HL-60 (cell line): ENCODE data around the gene KLF18.

ENCODE experiments used
- POLR2AphosphoS5 ChIP-seq: IDR thresholded peaks from 2 replicates; pipeline ENCODE4 v1.6.1; 2012; ENCODE audit warnings: low read depth
- SPI1 ChIP-seq: IDR thresholded peaks from 2 replicates; pipeline ENCODE4 v1.6.1; 2012; ENCODE audit warnings: low read depth, mild to moderate bottlenecking, borderline replicate concordance
- TF ChIP-seq, protein P1 (sequence below): IDR thresholded peaks from one replicate; pipeline ENCODE4 v1.5.1; 2011; ENCODE audit warnings: low read length, control low read depth, inconsistent platforms; ENCODE audit not compliant: insufficient read depth

DNA sequence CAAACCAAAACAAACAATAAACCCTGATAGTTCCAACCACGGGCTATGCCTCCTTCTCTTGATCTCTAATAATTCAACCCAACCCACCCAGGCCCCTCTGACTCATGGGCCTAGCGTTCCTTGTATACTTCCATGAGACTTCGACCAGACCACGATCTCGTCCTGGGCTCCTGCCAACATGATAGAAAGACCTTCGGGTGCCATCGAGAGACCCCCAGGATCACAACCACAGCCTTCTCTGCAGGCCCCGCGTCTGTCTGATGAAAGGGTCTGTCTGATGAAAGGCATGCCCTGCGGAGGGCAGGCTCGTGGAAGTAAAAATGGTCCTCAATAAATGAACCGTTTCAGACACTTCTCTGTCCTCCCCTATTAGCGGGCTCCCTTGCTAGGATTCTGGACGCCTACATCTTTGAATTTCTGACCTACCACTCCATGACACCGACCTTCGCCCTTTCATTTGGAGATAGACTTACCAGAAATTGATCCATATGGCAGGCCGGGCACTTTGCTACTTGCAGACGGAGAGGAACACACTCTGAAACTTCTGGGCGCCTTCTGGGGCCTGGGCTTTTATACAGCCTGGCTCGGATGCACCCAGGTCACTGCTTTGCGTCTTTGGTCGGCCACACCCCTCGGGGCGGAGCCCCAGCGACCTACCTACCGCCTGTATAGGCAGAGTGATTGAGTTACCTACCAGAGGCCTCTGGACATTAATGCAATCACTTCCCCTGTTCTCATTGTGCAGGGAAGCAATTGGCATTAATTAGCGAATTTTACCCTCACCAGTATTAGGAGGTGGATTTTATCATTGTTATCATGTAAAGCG lies 5.3 kb upstream of the KLF18 start:
- TF ChIP-seq POLR2AphosphoS5 (no peak), SPI1 (no peak)
- TF ChIP-seq, protein P1, sequence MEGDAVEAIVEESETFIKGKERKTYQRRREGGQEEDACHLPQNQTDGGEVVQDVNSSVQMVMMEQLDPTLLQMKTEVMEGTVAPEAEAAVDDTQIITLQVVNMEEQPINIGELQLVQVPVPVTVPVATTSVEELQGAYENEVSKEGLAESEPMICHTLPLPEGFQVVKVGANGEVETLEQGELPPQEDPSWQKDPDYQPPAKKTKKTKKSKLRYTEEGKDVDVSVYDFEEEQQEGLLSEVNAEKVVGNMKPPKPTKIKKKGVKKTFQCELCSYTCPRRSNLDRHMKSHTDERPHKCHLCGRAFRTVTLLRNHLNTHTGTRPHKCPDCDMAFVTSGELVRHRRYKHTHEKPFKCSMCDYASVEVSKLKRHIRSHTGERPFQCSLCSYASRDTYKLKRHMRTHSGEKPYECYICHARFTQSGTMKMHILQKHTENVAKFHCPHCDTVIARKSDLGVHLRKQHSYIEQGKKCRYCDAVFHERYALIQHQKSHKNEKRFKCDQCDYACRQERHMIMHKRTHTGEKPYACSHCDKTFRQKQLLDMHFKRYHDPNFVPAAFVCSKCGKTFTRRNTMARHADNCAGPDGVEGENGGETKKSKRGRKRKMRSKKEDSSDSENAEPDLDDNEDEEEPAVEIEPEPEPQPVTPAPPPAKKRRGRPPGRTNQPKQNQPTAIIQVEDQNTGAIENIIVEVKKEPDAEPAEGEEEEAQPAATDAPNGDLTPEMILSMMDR = no peak
